Fibroblast of lung (primary cell): ENCODE measurements around the gene DCUN1D1. TPM values are rescaled to one million over a fixed set of nuclear protein-coding genes. Genes with fewer than 3 reads are reported as not detected.

Source experiments
- DNase-seq, 2 donors: peaks; one replicate each; pipeline versions ENCODE4 v3.0.0 to v3.0.0-alpha.2; 2010; ENCODE audit warnings: low read depth in 2 of 2
- H2AFZ ChIP-seq: 2 replicates; pipeline ENCODE4 v1.5.1; 2012; ENCODE audit warnings: low read length, control low read depth, inconsistent platforms
- H3K27ac ChIP-seq: 2 replicates; pipeline ENCODE4 v1.5.1; 2011; ENCODE audit warnings: low read length, control low read depth; ENCODE audit not compliant: insufficient read depth
- H3K27me3 ChIP-seq: 2 replicates; pipeline ENCODE4 v1.5.1; 2011; ENCODE audit warnings: mild to moderate bottlenecking, low read length; ENCODE audit not compliant: control insufficient read depth, insufficient read depth
- H3K36me3 ChIP-seq: 2 replicates; pipeline ENCODE4 v1.5.1; 2011; ENCODE audit warnings: low read length; ENCODE audit not compliant: control insufficient read depth, insufficient read depth
- H3K4me1 ChIP-seq: 2 replicates; pipeline ENCODE4 v1.5.1; 2011; ENCODE audit warnings: low read length; ENCODE audit not compliant: control insufficient read depth, insufficient read depth; ENCODE audit errors: extremely low read depth
- H3K4me2 ChIP-seq: 2 replicates; pipeline ENCODE4 v1.5.1; 2011; ENCODE audit warnings: low read length, control low read depth; ENCODE audit not compliant: insufficient read depth; ENCODE audit errors: extremely low read depth
- H3K4me3 ChIP-seq, 4 experiments: fragments of 200-600 bp in 1 of 4; sonication (generic) in 1 of 4; replicated peaks in 1 of 4; 2 replicates each; pipeline ENCODE4 v1.5.1; 2011 to 2016; ENCODE audit warnings: low read length in 4 of 4, low read depth in 3 of 4, mild to moderate bottlenecking in 3 of 4, control low read depth in 2 of 4, inconsistent platforms in 1 of 4, mixed read lengths in 1 of 4; ENCODE audit not compliant: insufficient read depth in 1 of 4; ENCODE audit errors: control extremely low read depth in 1 of 4
- H3K79me2 ChIP-seq: 2 replicates; pipeline ENCODE4 v1.5.1; 2012; ENCODE audit warnings: mild to moderate bottlenecking, low read length, inconsistent platforms; ENCODE audit not compliant: control insufficient read depth, insufficient read depth
- H3K9ac ChIP-seq: 2 replicates; pipeline ENCODE4 v1.5.1; 2011; ENCODE audit warnings: mild to moderate bottlenecking, low read length, control low read depth; ENCODE audit not compliant: insufficient read depth
- H3K9me3 ChIP-seq: 2 replicates; pipeline ENCODE4 v1.5.1; 2012; ENCODE audit warnings: low read depth, low read length; ENCODE audit not compliant: control insufficient read depth, insufficient read depth
- H4K20me1 ChIP-seq: 2 replicates; pipeline ENCODE4 v1.5.1; 2011; ENCODE audit warnings: low read length; ENCODE audit not compliant: control insufficient read depth, insufficient read depth; ENCODE audit errors: extremely low read depth
- EZH2 ChIP-seq: IDR thresholded peaks from 2 replicates; pipeline ENCODE4 v1.5.1; 2012; ENCODE audit warnings: low read length, control low read depth, mild to moderate bottlenecking; ENCODE audit errors: missing control alignments
- polyA plus RNA-seq, 2 donors: library from polyadenylated mRNA; depleted of rRNA in 1 of 2; stranded (reverse) in 1 of 2; unstranded in 1 of 2; fragments of >200 nt; gene quantifications; 2 replicates each; pipeline ENCODE4 v1.2.1, GENCODE V29; 2011 to 2012; ENCODE audit warnings: missing spikeins in 1 of 2
- total RNA-seq: library from RNA; depleted of rRNA; stranded (reverse); fragments of >200 nt; gene quantifications from 2 replicates; pipeline ENCODE4 v1.2.1, GENCODE V29; 2014
- TF ChIP-seq, protein P1 (sequence below), 2 donors: IDR thresholded peaks in 1 of 2; conservative IDR thresholded peaks in 1 of 2; 1 replicate in 1 of 2; 2 replicates in 1 of 2; pipeline ENCODE4 v1.5.1; 2011 to 2012; ENCODE audit warnings: low read length in 2 of 2, control low read depth in 1 of 2, inconsistent platforms in 1 of 2, low read depth in 1 of 2, mild to moderate bottlenecking in 1 of 2

DCUN1D1 gene
- total and polyA plus RNA-seq, 2 donors (not counting 1 experiment from before 2014, with no cell fraction given) = 26.6 to 31.0 TPM

GRCh38 chr3:182911782-182912111 lies 68.6 kb downstream of the DCUN1D1 start:
- TF ChIP-seq, protein P1, sequence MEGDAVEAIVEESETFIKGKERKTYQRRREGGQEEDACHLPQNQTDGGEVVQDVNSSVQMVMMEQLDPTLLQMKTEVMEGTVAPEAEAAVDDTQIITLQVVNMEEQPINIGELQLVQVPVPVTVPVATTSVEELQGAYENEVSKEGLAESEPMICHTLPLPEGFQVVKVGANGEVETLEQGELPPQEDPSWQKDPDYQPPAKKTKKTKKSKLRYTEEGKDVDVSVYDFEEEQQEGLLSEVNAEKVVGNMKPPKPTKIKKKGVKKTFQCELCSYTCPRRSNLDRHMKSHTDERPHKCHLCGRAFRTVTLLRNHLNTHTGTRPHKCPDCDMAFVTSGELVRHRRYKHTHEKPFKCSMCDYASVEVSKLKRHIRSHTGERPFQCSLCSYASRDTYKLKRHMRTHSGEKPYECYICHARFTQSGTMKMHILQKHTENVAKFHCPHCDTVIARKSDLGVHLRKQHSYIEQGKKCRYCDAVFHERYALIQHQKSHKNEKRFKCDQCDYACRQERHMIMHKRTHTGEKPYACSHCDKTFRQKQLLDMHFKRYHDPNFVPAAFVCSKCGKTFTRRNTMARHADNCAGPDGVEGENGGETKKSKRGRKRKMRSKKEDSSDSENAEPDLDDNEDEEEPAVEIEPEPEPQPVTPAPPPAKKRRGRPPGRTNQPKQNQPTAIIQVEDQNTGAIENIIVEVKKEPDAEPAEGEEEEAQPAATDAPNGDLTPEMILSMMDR (conservative IDR thresholded peaks at IDR 0.05 in 1 of 2, IDR thresholded peaks at IDR 0.05 in 1 of 2; ENCODE audit: low read depth in 1 of 2, low read length in 2 of 2) = no peak
- TF ChIP-seq EZH2 = no peak
- Histone ChIP-seq H3K9ac (no peak overlapping the region), H3K27me3 (no peaks in the 10 kb centered on the region), H3K4me2 (no peak overlapping the region), H3K27ac (no peak overlapping the region), H3K4me3 (no peak overlapping the region), H3K9me3 (no peaks in the 10 kb centered on the region), H4K20me1 (no peaks in the 10 kb centered on the region), H3K79me2 (no peaks in the 10 kb centered on the region), H2AFZ (no peak overlapping the region), H3K36me3 (no peaks in the 10 kb centered on the region), H3K4me1 (no peaks in the 10 kb centered on the region)
- DNase-seq = peak in 1 of 2 donors; percentile 19

DNA sequence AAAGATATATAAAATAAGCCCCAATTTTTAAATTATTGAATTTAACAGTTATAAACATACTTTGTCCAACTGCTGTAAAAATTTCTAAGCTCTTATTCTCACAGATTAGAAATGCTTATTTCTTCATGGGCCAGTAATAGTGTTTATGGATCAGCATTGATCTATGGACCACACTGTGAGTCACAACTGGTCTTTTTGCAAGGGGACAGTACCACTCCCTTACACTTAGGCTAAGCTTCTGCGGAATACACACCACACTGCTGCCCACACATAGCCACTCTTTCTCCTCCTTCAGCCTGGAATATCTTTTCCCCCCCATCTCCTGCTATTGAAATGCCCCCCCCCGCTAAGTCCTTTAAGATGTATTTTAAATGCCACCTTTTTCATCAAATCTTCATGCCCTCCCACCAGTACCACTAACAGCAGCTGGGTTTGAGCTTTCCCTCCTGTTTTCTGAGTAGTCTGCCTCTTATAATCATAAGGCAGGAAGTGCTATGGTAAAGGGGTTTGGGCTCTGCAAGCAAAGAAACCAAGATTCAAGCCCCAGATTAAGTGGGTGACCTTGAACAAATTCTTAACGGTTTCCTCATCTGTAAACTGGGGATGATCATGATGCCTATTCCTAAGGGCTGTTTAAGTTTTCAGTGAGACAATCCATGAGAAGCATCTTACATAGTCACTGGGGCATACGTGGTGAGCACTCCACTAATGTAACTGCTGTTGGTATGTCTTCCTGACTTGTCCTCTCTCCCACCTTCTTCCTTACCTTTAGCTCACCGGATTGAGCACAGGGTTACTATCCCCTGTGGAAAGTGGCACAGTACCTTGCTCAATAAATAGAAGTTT lies 69.2 kb downstream of the DCUN1D1 start:
- Histone ChIP-seq H3K36me3 (no peaks in the 10 kb centered on the region), H3K9ac (no peak overlapping the region)
- TF ChIP-seq, protein P1 (conservative IDR thresholded peaks at IDR 0.05 in 1 of 2, IDR thresholded peaks at IDR 0.05 in 1 of 2; ENCODE audit: low read depth in 1 of 2, low read length in 2 of 2) = no peak
- TF ChIP-seq EZH2 = no peak

GRCh38 chr3:182909318-182910040 lies 70.9 kb downstream of the DCUN1D1 start:
- no peaks in the 10 kb centered on the region for H3K4me1 ChIP-seq
- no peaks in the 10 kb centered on the region for H3K36me3 ChIP-seq
- TF ChIP-seq, protein P1 (conservative IDR thresholded peaks at IDR 0.05 in 1 of 2, IDR thresholded peaks at IDR 0.05 in 1 of 2; ENCODE audit: low read depth in 1 of 2, low read length in 2 of 2) = peak; percentile 39 to 54
- no peak for TF ChIP-seq EZH2
- H2AFZ ChIP-seq = no peak overlapping the region
- H3K9me3 ChIP-seq = no peaks in the 10 kb centered on the region
- H3K9ac ChIP-seq = no peak overlapping the region
- H3K4me3 ChIP-seq = no peak overlapping the region
- H3K27me3 ChIP-seq = no peaks in the 10 kb centered on the region
- H3K27ac ChIP-seq = no peak overlapping the region
- no peak overlapping the region for H3K4me2 ChIP-seq
- no peaks in the 10 kb centered on the region for H3K79me2 ChIP-seq
- H4K20me1 ChIP-seq = no peaks in the 10 kb centered on the region
- peak; percentile 39 for DNase-seq

More for the DNA sequence above, 69.2 kb downstream of the DCUN1D1 start:
- Histone ChIP-seq H2AFZ (no peak overlapping the region), H3K27me3 (no peaks in the 10 kb centered on the region), H3K27ac (no peak overlapping the region), H3K4me1 (no peaks in the 10 kb centered on the region), H3K79me2 (no peaks in the 10 kb centered on the region), H4K20me1 (no peaks in the 10 kb centered on the region), H3K4me3 (no peak overlapping the region), H3K9me3 (no peaks in the 10 kb centered on the region), H3K4me2 (no peak overlapping the region)
- no peak for DNase-seq
